SH-SY5Y (cell line): ENCODE results near the gene CPED1.

Experiments used
- GATA2 ChIP-seq: IDR thresholded peaks from 2 replicates; pipeline ENCODE4 v1.6.1; 2011; ENCODE audit warnings: mild to moderate bottlenecking, low read depth, low read length
- GATA3 ChIP-seq: IDR thresholded peaks from 2 replicates; pipeline ENCODE4 v1.6.1; 2011; ENCODE audit warnings: low read depth, mild to moderate bottlenecking, low read length, moderate library complexity

The CPED1 gene

GRCh38 chr7:121198502-121198901, 210.0 kb downstream of the CPED1 start:
- no peak for TF ChIP-seq GATA3
- TF ChIP-seq GATA2, result no peak

- TF ChIP-seq GATA3 (no peak), GATA2 (no peak)
Measured at GRCh38 chr7:121202125-121202524, 213.6 kb downstream of the CPED1 start.

- no peak for TF ChIP-seq GATA2
- TF ChIP-seq GATA3, result no peak
Measured at GRCh38 chr7:121202834-121203233, 214.3 kb downstream of the CPED1 start.

- TF ChIP-seq GATA3 (no peak), GATA2 (no peak)
Measured at GRCh38 chr7:121204537-121204936, 216.0 kb downstream of the CPED1 start.

- TF ChIP-seq GATA3 (no peak), GATA2 (no peak)
Measured at GRCh38 chr7:121205777-121206176, 217.3 kb downstream of the CPED1 start.

GRCh38 chr7:121211253-121211652, 222.7 kb downstream of the CPED1 start:
- TF ChIP-seq GATA2 (no peak), GATA3 (no peak)

GRCh38 chr7:121212036-121212435, 223.5 kb downstream of the CPED1 start:
- TF ChIP-seq GATA3 (no peak), GATA2 (no peak)

- TF ChIP-seq GATA3, result no peak
- no peak for TF ChIP-seq GATA2
Measured at GRCh38 chr7:121214657-121215056, 226.1 kb downstream of the CPED1 start.

- TF ChIP-seq GATA2, result no peak
- no peak for TF ChIP-seq GATA3
Measured at GRCh38 chr7:121219026-121219425, 230.5 kb downstream of the CPED1 start.

- TF ChIP-seq GATA3 (no peak), GATA2 (no peak)
Measured at GRCh38 chr7:121228779-121229178, 240.3 kb downstream of the CPED1 start.

- TF ChIP-seq GATA3 (no peak), GATA2 (no peak)
Measured at GRCh38 chr7:121235201-121235600, 246.7 kb downstream of the CPED1 start.

GRCh38 chr7:121237601-121238000, 249.1 kb downstream of the CPED1 start:
- TF ChIP-seq GATA2 (no peak), GATA3 (no peak)

- TF ChIP-seq GATA3 (no peak), GATA2 (0 out of 2 replicates have a peak, but pooled peaks have one; percentile 26)
Measured at GRCh38 chr7:121244120-121244870, 255.8 kb downstream of the CPED1 start.

- no peak for TF ChIP-seq GATA2
- TF ChIP-seq GATA3, result no peak
Measured at GRCh38 chr7:121259826-121260225, 271.3 kb downstream of the CPED1 start.

- TF ChIP-seq GATA3, result no peak
- no peak for TF ChIP-seq GATA2
Measured at GRCh38 chr7:121261207-121261884, 272.8 kb downstream of the CPED1 start.

GRCh38 chr7:121262221-121262620, 273.7 kb downstream of the CPED1 start:
- no peak for TF ChIP-seq GATA3
- no peak for TF ChIP-seq GATA2
